ENCODE results near the gene SLU7. TPM values are rescaled to one million over a fixed set of nuclear protein-coding genes. Genes with fewer than 3 reads are reported as not detected.
"Not testable (repeated sequence)": the region's sequence is repeated elsewhere in the genome, so short reads cannot be mapped to it uniquely, and the experiment has no call there.

The SLU7 gene
- total and polyA plus RNA-seq, 7 donors = 22.4 to 80.3 (median 44.4) TPM

DNA sequence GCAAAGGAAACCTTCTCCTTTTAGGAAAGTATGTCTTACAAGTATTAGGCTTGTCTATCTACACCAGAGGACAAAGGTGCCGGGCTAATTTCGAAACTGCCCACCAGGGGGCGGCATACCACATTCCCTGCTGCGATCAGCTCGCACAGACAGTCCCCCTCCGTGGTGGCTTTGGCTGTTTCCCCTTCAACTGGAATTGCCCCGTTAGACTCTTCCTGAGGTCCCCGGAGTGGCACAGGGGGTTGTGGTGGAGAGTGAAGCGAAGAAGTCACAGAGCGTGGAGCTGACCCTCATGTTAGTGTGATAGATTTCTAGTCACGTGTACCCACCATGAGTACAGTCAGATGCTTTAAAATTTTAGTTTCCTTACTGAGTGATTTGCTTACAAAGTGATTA, 20.3 kb upstream of the SLU7 start:
- intact Hi-C loops (cut with DNase I) = no loop called here
- DNase-seq = peak; percentile 91
- Histone ChIP-seq H3K4me1 (peaks cover 0 to 7% (median 6%) of the 10 kb centered on the region in 4 donors), H3K4me3 (peak overlapping the region; percentile 1 to 45 (median 35)), H3K27ac (peak overlapping the region in 2 of 4 donors; percentile 15 to 21), H3K9me3 (no peaks in the 10 kb centered on the region), H3K36me3 (no peaks in the 10 kb centered on the region), H3K27me3 (no peaks in the 10 kb centered on the region)
- 0 to 1% methylated on average over 11 of the region's 11 CpGs for WGBS, 2 donors
- no peak for TF ChIP-seq POLR2AphosphoS5 (IDR thresholded peaks at IDR 0.05)
- TF ChIP-seq POLR2A (IDR thresholded peaks at IDR 0.05) = no peak
- TF ChIP-seq, protein P1, sequence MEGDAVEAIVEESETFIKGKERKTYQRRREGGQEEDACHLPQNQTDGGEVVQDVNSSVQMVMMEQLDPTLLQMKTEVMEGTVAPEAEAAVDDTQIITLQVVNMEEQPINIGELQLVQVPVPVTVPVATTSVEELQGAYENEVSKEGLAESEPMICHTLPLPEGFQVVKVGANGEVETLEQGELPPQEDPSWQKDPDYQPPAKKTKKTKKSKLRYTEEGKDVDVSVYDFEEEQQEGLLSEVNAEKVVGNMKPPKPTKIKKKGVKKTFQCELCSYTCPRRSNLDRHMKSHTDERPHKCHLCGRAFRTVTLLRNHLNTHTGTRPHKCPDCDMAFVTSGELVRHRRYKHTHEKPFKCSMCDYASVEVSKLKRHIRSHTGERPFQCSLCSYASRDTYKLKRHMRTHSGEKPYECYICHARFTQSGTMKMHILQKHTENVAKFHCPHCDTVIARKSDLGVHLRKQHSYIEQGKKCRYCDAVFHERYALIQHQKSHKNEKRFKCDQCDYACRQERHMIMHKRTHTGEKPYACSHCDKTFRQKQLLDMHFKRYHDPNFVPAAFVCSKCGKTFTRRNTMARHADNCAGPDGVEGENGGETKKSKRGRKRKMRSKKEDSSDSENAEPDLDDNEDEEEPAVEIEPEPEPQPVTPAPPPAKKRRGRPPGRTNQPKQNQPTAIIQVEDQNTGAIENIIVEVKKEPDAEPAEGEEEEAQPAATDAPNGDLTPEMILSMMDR (IDR thresholded peaks at IDR 0.05) = peak; percentile 36 to 95 (median 77)

DNA sequence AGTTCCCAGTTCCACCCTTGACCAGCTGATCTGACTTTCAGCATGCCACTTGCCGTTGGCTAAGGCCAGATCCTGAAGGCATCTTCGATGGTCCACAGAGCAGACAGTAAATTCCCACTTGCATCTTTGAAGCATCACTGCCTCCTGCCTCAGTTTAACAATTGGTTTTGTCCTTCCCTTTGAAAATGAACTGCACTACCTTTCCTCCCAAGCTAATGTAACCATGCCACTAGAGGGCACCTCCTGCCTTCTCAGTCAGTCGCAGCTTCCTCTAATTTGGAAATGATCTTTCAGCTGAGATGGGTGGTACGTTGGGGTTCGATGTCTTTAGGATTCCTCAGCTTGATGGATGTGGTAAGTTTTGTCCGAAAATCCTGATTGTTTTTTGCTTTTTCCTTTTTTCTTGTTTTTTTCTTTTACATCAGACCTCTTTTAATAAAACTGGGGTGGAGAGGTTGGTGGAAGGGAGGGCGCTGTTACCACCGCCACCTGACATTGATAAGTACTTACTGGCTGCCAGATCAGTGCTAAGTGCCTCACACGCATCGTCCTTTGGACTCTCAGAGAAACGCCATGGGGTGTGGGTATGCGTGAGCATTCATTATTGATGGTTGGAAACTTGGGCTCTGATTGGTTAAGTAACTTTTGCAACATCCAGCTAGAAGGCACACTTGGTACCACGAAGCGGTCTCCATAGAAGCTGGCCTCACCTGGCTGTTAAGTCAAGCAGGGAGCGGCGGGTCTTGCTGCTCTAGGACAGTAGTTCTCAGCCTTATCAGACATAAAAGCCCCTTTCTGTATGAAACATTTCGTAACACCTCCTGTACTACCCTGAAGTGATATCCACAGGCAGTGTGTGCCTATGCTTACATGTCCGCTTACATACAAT, 19.7 kb upstream of the SLU7 start:
- intact Hi-C loops (cut with DNase I) = no loop called here
- Histone ChIP-seq H3K27ac (peak overlapping the region in 2 of 4 donors; percentile 15 to 21), H3K36me3 (no peaks in the 10 kb centered on the region), H3K4me3 (peak overlapping the region; percentile 3 to 45 (median 35)), H3K4me1 (peaks cover 0 to 7% (median 6%) of the 10 kb centered on the region in 4 donors), H3K9me3 (no peaks in the 10 kb centered on the region), H3K27me3 (no peaks in the 10 kb centered on the region)
- TF ChIP-seq, protein P1 (IDR thresholded peaks at IDR 0.05) = peak; percentile 23 to 55 (median 34)
- TF ChIP-seq POLR2A (IDR thresholded peaks at IDR 0.05) = no peak
- DNase-seq = no peak
- 2% methylated on average over 18 of the region's 18 CpGs for WGBS, 2 donors

DNA sequence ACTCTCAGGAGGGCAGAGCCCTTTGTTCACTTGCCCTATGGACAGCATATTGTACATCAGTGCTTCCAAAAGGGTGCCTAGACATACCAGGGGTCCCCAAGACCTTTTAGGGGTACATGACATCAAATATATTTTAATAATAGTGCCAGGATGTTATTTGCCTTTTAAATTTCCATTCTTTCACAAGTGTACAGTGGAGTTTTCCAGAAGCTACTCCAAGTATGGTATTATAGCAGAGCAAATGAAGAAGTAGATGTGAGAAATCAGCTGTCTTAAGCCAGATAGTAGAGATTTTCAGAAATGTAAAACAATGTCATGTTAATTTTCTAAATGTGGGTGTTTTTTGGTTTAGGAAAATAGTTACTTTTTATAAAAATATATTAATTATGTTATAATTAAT, 18.4 kb upstream of the SLU7 start:
- intact Hi-C loops (cut with DNase I) = no loop called here
- Histone ChIP-seq H3K4me1 (peaks cover 0 to 7% (median 6%) of the 10 kb centered on the region in 4 donors), H3K36me3 (no peaks in the 10 kb centered on the region), H3K27ac (no peak overlapping the region), H3K4me3 (no peak overlapping the region), H3K9me3 (no peaks in the 10 kb centered on the region), H3K27me3 (no peaks in the 10 kb centered on the region)
- TF ChIP-seq POLR2A (IDR thresholded peaks at IDR 0.05) (no peak), POLR2AphosphoS5 (IDR thresholded peaks at IDR 0.05) (no peak), EP300 (IDR thresholded peaks at IDR 0.05) (no peak)
- TF ChIP-seq, protein P1 (IDR thresholded peaks at IDR 0.05) = no peak
- no peak for DNase-seq

DNA sequence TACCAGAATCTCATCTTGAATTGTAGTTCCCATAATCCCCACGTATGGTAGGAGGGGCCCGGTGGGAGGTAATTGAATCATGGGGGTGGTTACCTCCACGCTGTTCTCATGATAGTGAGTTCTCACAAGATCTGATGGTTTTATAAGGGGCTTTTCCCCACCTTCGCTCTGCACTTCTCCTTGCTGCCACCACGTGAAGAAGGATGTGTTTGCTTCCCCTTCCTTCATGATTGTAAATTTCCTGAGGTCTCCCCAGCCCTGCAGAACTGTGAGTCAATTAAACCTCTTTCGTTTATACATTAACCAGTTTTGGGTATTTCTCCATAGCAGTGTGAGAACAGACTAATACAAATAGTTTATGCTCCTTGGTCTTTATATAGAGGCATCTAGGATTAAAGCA, 17.8 kb upstream of the SLU7 start:
- DNase-seq; intact Hi-C loops (cut with DNase I); H3K4me1 ChIP-seq; H3K27ac ChIP-seq; H3K9me3 ChIP-seq; H3K36me3 ChIP-seq; H3K27me3 ChIP-seq; H3K4me3 ChIP-seq: not testable (repeated sequence)
- 32 to 47% methylated on average over 6 of the region's 6 CpGs for WGBS, 2 donors

DNA sequence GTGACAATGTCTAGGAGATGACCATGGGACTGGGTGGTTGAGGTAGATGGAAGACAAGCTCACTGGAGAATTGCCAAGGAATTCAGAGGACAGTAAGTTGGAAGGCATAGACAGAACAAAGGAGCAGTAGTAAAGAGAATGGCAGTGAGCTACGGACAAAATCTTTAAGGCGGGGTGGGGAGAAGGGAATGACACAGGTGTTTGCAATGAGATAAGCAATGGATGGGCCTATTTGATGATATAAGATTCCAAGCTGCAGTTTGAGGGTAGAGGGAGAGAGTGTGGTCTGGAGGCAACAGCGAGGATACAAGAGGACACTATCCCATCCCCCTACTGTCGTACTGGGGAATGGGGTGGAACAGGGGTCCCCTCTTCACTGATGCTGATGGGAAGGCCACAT, 17.1 kb upstream of the SLU7 start:
- Histone ChIP-seq H3K4me1 (peaks cover 0 to 7% (median 6%) of the 10 kb centered on the region in 4 donors), H3K4me3 (no peak overlapping the region), H3K36me3 (no peaks in the 10 kb centered on the region), H3K9me3 (no peaks in the 10 kb centered on the region), H3K27ac (no peak overlapping the region), H3K27me3 (no peaks in the 10 kb centered on the region)
- no peak for DNase-seq
- TF ChIP-seq EP300 (IDR thresholded peaks at IDR 0.05) (no peak), POLR2AphosphoS5 (IDR thresholded peaks at IDR 0.05) (no peak), POLR2A (IDR thresholded peaks at IDR 0.05) (no peak)
- TF ChIP-seq, protein P1 (IDR thresholded peaks at IDR 0.05) = no peak
- WGBS, 2 donors = 83 to 91% methylated on average over 4 of the region's 4 CpGs
- intact Hi-C loops (cut with DNase I) = no loop called here
